HG03025 (cell line): ENCODE measurements around the gene VAV2.

Experiments used
- ATAC-seq: cut with Tn5 transposase; IDR thresholded peaks from one replicate; pipeline ENCODE4 v1.9.1; 2021; ENCODE audit warnings: mild to moderate bottlenecking, moderate library complexity; ENCODE audit not compliant: unreplicated experiment, low FRiP score

The VAV2 gene

DNA sequence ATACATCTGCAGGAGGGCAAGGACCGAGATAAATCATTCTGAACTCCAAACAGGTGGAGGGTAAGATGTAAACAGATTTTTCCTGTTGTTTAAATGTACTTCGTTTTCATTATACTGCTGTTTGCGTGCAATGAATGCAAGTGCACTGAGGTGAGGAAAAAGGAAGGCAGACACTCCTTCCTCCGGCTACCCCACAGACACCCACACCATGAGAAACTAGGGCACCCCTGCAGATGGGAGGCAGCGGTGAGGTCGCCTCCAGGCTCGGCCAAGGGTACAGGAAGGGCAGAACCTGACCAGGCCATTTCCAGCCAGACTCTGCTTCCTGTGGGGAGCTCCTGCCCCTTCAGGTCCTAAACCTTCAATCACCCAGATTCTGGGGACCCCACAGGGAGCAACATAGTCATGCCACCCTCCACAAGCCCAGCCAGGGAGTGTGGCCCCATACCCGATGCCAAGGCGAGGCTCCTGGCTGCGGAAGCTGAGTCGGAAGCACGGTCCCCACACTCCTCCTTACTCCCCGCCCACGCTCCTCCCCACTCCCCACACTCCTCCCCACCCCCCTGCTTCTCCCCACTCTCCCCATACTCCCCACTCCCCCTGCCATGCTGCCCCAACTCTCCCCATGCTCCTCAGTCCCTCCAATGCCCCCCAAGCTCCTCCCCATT, 37.1 kb downstream of the VAV2 start:
- ATAC-seq: no peak

- ATAC-seq: no peak
These were observed 38.0 kb downstream of the VAV2 start for GRCh38 chr9:133953976-133954709.

GRCh38 chr9:133953621-133953975, 38.5 kb downstream of the VAV2 start:
- ATAC-seq: no peak

DNA sequence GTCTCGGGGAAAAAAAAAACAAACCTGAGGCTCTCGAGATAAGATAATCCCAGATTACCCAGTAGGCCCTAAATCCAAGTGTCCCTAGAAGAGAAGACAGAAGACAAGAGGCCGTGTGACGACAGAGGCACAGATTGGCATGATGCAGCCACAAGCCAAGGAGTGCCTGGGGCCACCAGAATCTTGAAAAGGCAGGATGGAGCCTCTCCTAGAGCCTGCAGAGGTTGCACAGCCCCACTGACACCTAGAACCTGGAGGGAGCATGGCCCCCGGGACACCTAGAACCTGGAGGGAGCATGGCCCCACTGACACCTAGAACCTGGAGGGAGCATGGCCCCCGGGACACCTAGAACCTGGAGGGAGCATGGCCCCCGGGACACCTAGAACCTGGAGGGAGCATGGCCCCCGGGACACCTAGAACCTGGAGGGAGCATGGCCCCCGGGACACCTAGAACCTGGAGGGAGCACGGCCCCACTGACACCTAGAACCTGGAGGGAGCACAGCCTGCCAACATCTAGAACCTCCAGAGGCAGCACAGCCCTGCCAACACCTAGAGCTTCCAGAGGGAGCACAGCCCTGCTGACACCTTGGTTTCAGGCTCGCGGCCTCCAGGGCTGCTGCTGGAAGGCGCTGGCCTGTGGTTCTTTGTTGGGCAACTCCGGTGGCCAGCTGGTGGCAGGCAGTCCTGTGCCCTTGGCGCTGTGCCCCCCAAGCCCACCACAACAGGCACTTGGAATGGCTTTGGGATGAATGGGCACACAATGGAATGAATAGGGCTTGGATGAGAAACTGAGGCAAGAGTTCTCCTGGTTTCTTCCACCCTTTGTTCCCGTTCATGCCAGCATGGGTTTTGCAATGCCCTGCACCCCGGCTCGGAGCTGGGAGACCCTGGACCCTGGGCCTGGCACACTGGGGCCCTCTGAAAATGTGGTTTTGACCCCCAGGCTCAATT, 39.2 kb downstream of the VAV2 start:
- no peak for ATAC-seq

GRCh38 chr9:133951265-133951664, 40.9 kb downstream of the VAV2 start:
- ATAC-seq: no peak

- ATAC-seq: no peak
These were observed 41.5 kb downstream of the VAV2 start for GRCh38 chr9:133950629-133951111.

DNA sequence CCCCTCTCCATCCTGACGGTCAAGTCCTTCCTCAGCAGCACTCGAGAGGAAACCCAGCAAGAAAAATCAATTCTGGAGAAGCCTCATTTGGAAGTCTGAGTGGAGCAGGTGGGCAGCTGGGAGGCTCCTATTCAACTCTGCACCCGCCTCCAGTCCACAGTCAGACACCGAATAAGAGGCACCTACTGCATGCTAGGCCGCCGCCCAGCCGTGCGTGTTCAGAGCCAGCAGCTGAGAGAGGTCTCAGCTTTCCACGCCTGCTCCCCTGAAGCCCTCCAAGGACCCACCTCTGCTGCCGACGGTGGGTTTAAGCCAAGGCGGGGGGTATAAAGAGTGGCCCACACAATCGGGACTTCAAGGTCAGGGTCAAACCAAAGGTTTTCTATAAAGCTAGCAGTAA, 41.9 kb downstream of the VAV2 start:
- ATAC-seq: no peak

GRCh38 chr9:133949486-133950061, 42.5 kb downstream of the VAV2 start:
- ATAC-seq: no peak

DNA sequence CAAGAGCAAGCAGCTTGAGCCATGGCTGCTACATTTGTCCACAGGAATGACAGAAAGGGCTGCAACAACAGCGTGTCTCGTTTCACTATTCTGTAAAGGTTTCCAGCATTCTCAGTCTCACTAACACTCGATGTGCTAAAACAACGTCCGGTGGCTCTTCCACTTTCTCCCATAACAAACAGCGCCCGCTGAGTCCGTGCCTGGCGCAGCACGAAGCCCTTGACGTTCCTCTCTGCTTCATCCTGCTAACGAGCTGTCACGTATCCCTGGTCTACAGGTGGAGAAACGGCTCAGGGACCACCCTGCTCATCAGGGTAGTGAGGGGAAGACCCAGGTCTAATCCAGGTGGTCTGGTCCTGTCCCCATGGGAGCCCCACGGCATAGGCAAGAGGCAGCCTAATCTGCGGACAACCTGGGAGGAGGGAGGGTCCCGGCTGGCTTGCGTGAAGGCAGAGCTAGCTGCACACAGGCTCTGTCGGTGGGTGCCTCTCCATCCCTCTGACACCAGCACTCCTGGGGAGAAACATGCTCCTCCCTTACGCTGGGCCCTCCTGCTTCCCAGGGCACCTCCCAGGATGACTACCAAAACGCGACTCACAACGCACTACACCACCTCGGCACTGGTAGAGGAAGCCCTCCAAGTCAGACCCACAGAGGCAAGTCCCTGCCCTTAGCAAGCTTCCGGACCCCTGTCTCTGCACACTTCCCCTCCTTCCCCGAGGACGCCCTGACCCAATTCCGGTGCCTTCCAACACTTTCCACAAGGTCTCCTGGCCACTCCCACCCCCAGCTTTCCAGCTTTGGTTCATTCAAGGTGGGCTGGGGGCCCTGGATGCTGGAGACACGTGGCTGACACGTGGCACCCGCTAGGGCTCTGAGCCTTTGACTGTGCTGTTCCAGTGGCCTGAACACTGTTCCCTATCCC, 43.3 kb downstream of the VAV2 start:
- no peak for ATAC-seq

GRCh38 chr9:133948131-133948530, 44.0 kb downstream of the VAV2 start:
- no peak for ATAC-seq

- no peak for ATAC-seq
These were observed 45.2 kb downstream of the VAV2 start for GRCh38 chr9:133946840-133947486.

- no peak for ATAC-seq
These were observed 46.0 kb downstream of the VAV2 start for GRCh38 chr9:133945977-133946753.

DNA sequence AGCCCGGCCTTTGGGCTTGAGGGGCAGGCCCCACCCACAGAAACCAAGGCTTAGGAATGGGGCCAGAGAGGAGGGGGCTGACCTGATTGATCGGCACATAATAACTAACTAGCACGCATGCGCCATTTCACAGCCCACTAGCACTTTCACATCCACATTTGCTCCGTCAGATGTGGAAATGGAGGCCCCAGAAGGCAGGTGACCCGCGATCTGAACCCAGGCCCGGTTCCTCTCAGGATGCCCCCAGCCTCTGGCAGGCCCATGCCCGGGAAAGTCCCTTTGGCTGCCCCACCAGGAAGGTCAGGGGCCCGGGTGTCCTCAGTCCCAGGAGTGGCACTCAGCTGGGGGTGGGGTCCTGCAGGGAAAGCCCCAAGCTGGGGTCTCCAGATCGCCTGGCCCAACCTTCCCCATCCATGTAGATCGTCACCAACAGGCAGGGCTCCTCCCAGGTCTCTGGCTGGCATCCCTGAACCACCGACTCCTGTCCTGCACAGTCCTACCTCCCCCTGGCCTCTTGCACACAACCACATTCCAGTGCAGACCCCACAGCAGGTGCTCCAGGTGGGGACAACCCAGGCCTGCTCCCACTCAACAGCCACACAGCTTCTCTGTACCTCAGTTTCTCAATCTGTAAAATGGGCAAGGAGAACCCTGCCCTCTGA, 46.7 kb downstream of the VAV2 start:
- ATAC-seq: no peak

GRCh38 chr9:133944746-133945135, 47.4 kb downstream of the VAV2 start:
- no peak for ATAC-seq

DNA sequence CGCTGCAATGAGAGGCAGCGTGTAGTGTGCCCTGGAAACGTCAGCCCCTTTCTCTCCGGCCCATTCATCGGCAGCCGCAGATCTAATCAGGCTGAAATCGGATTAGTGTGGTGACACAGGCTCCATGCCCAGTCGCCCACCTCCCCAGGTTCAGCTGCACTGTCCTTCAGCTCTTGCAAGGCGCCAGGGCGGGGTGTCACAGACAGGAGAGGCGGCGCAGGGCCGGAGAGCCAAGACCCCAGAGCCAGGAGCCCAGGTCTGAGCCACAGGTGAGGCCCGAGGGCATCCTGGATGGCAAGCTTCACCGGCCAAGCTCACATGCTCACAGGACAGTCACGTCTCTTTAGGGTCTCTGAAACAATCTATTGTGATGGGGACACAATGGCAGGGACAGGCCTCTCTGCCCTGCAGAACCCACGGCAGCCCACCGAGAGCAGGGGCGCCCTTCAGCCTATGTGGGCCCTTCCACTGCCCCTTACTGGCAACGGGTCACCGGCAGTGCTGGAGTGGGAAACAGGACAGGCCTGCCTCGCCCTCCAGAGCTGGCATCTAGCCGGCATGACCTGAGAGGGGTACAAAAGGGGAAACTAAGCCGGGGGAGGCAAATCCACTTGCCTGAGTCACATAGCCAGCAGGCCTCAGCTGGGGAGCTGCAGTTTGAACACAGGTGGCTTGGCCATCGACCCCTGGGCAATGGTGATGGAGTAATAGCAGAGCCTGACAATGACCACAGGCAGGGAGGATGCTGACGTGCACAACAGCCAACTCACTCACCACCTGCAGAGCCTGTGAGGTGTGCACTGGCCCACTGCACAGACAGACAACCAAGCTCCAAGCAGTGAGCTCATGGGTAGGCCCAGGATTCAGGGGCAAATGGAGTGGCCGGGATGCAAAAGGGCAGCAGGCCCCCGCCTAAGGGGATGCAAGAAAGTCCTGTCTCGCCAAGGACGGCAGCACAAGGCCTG, 48.1 kb downstream of the VAV2 start:
- ATAC-seq: no peak

DNA sequence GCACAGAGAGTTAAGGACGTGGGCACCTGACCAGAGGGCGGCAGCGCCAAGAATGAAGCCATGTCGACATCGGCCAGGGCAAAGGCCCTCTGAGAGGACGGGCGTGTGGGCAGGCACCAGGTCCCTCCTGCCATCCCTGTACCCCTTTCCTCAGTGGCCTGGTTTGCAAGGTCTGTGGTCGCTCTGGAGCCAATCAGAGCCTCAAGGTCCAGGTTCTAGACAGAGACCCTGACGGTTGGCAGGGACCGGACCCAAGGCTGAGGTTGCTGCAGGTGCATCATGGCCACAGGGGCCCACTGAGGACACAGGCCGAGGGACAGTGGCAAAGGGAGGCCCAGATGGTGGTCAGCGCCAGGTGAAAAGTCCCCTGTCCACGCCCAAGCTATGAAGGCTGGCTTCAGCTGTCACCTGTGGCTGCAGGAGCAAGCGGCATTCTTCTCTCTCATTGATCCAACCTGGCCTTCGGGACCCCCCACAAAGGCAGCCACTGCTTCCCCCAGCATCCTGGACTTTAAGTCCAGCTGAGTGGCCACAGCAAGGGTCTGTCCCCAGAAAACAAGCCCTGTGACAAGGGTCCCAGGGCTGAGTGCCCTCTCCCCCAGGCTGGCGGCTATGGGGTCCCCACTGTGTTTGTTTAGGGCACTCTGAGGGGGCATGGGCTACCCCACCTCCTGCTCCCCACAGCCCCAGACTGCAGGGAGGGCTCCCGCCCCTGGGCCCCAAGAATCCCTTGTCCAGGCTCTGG, 48.9 kb downstream of the VAV2 start:
- ATAC-seq: no peak
